NCI-H345 treated with DMSO at 0.1 percent for 48 hours (cell line): Measurements from ENCODE around the gene SEC14L5.

ENCODE experiments used
- DNase-seq: peaks from one replicate; lab custom pipeline; 2025; ENCODE audit not compliant: unreplicated experiment; lab: John Stamatoyannopoulos, UW

SEC14L5 gene

DNA sequence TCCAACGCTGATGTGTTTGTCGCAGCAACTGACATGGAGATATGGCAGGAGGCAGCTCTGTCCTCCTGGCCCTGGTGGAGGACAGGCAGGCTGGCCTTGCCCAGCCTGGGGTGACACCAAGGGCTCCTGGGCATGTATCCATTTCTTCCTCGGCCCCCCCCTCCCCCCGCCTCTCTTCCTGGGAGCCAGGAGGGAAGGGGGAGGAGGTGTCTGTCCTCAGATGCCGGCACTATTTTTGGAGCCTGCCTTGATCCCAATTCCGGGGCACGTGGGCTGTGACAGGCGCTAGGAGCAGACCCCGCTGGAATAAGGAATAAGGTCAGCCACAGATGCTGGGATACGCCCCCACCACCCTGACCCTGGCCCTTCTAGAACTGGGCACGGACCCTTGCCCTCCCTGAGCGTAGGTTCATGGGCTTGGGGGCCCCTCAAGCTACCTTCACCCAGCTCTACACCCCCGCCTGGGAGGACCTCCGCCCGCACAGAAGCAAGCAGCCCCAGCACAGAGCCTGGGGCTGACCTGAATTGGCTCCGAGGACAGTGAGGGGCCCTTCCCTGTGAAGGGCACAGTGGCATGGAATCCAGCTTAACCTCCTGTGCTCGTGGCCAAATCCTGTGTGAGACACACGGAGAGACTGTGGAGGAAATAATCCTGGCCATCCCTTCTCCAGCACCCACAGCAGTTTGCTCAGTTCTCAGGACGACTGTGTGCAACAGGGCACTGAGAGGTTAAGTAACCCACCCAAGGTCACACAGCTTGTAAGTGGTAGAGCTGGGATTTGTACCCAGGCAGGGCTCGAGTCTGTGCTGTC is 24.1 kb downstream of the SEC14L5 start:
- DNase-seq, result no peak

DNA sequence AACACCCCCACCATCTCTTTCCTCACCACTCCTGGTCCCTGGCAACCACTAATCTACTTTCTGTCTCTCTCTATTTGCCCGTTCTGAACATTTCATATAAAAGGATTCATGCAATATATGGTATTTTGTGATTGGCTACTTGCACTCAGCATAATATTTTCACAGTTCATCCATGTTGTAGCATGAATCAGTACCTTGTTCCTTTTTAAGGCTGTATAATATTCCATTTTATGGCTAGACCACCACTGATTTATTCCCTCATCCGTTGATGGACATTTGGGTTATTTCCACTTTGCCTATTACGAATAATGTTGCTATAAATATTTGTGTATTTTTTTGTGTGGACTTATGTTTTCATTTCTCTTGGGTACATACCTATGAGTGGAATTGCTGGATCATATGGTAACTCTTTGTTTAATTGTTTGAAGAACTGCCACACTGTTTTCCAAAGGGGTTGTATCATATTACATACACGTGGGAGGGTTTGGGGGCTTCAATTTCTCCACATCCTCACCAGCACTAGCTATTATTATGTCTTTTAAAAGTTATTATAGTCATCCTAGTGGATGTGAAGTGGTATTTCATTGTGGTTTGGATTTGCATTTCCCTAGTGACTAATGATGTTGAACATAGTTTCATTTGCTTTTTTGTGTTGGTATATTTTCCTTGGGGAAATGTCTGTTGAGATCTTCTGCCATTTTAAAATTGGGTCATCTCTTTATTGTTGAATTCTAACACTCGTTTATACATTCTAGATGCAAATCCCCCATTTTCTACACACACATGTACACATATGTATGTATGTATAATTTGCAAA is 26.3 kb downstream of the SEC14L5 start:
- DNase-seq, result no peak

DNA sequence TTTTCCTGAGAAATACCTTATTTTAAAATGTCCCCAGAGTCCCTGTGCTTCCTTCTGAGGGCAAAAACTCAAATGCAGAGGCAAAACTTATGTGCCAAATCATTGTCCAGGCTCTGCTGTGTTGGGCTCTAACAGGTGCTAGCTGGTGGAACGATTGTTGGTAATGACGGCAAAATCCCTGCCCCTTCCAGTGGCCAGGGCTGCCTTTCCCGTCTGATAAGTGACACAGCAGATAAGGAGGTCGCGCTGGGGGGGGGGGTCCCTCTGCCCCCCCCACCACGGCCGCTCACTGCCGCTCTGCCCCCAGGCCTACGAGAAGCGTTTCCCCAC is 29.1 kb downstream of the SEC14L5 start:
- DNase-seq, result no peak

DNA sequence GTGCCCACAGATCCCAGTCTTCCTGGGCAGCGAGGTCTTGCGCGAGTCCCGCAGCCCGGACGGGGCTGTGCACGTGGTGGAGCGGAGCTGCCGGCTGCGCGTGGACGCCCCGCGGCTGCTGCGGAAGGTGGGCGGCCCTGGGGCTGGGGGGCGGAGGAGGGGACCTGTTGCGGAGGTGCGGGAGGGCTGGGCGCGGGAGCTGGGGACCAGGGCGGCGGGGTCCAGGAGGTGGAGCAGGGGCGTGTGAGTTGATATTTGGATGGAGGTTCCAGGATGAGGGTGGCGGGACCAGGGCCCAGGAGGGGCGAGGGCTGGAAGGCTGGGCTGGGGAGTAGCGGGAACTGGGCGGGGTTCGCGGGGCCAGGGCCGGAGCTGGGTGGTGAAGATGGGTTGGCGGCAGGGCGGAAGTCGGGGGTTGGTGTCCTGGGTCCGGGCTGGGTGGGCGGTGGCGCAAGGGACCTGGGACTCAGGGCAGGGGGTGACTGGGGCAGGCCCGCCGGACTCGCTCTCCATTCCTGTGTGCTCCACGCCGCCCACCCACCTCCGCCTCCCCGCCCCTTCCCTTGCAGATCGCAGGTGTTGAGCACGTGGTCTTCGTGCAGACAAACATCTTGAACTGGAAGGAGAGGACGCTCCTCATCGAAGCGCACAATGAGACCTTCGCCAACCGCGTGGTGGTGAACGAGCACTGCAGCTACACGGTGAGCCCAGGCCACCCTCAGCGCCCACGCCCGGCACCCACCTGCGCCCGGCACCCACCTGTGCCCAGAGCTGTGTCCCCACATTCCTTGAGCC is 29.6 kb downstream of the SEC14L5 start:
- DNase-seq, result no peak

DNA sequence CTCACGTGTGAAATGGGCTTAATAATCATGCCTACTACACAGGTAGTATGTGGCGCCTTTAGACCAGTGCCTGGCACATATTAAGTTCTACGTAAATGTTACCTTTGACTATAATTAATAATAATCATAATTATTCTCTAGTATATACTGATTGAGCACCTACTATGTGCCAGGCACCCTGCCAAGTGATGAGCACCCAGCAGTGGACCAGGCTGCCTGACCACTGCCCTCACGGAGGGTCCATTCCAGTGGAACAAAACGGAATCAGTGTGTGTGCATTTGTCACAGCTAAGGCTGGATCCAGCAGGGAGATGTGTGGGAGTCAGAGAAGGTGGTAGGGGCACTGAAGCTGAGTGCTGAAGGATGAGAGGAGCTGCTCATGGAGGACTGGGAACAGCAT is 30.5 kb downstream of the SEC14L5 start:
- no peak for DNase-seq

DNA sequence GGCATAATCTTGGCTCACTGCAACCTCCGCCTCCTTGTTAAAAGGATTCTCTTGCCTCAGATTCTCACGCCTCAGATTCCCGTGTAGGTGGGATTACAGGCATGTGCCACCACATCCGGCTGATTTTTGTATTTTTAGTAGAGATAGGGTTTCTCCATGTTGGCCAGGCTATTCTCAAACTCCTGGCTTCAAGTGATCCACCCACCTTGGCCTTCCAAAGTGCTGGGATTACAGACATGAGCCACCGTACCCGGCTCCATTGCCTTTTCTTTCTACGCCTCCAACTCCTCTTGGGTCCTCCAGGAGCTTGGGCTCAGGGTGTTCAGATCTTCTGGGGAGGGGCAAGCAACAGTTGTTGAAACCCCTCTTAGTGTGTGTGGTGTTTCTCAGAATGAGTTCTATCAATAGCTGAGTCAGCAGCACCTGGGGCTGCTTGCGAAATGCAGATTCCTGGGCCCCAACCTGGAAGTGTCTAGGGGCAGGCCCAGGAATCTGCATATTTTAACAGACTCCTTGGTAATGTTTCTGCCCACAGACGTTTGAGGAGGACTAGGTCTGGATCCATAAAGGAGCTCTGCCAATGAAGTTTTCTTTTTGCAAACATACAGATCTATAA is 31.4 kb downstream of the SEC14L5 start:
- DNase-seq, result no peak

DNA sequence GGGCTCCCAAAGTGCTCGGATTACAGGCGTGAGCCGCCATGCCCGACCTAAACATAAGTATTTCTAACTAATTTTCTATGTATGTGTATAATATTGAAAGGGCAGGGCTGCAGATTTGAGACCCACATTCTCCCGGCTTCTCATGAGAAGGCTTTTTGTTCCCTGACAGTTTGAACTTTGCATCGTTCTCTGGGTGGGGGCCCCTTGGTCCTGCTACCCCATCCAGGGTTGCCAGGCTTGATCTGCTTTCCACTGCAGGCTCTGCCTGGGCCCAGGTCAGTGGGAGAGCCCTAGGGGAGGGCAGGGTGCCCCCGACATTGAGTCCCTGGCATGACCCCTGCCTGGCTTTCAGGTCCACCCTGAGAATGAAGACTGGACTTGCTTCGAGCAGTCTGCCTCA is 32.3 kb downstream of the SEC14L5 start:
- no peak for DNase-seq

DNA sequence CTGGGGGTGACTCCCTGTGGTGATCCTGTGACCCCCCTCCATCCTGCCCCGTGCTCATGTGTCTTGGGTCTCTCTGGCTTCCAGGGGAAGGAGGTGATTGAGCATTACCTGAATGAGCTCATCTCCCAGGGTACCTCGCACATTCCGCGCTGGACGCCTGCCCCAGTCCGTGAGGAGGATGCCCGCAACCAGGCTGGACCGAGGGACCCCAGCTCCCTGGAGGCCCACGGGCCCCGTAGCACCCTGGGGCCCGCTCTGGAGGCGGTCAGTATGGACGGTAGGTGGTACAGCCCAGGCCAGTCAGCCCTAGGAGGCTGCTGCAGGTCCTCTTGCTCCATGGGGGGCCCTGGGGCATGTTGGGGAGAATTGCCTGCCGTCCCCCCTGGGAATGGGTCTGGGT is 33.6 kb downstream of the SEC14L5 start:
- no peak for DNase-seq

DNA sequence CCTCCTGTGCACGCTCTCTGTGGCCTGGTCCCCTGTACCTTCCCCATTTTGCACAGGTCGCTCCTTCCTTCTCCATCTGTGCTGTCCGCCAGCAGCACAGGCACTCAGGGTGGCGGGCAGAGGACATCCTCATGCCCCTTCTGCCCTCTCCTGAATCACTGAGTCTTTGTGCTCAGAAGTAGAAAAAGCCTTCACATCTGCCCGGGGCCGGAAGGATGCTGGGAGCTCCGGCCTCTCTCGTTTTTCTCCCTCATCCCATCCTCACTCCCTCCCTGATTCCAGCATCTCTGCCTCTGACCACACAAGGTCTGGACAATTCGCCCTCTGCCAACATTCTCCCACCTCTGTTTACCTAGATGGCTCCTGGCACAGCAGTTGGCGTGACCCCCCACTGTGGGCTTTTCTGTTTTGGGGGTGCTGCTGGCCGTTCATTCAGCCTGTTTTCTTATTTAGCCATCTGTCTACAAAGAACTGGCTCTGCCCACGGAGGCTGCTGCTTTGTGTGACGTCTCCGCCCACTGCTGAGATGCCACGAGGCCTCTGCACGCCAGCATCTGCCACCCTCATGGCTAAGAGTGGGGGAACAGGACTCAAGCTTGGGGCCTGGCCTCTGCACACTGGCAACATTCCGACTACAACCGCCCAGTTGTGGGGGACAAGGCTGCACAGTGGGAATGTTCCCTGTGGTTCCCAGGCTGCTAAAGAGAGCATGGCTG is 36.7 kb downstream of the SEC14L5 start:
- no peak for DNase-seq

DNA sequence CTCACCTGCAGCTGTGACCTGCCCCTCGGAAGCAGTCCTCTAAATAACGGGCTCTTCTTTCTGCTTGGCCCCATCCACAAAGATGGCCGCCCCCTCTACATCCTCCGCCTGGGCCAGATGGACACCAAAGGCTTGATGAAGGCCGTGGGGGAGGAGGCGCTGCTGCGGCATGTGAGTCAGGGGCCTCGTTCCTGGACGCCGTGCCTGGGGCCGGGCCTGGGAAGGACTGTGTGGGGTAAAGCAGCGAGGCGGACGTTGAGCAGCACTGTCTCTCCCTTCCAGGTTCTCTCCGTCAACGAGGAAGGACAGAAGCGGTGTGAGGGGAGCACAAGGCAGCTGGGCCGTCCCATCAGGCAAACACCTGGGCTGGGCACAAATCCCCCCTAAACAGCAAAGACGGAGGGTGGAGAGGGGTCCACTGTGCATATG is 42.5 kb downstream of the SEC14L5 start:
- DNase-seq, result no peak

DNA sequence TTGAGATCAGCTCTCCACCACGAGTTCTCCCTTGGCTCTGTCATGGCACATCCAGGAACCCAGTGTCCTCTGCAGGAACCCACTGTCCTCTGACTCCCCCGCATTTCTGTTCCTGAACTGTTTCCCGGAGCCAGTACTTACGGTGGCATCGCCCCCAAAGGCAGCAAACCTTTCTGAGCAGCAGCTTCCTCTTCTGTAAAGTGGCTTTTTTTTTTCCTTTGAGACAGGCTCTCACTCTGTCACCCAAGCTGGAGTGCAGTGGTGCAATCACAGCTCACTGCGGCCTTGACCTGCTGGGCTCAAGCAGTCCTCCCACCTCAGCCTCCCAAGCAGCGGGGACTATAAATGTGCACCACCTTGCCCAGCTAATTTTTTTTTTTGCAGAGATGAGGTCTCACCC is 43.4 kb downstream of the SEC14L5 start:
- no peak for DNase-seq

DNA sequence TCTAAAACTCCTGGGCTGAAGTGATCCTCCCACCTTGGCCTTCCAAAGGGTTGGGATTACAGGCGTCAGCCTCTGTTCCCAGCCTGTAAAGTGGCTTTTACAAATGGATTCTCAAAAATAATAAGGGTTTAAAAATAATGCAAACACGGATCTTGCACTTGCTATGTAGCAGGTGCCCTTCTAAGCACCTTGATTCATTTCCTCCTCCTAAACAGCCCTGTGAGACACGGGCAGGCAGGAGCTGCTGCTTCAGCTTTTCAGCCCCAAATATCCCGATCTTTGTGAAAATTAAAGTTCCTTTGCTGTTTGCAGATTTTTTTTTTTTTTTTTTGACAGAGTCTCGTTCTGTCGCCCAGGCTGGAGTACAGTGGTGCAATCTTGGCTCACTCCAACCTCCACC is 43.9 kb downstream of the SEC14L5 start:
- no peak for DNase-seq

DNA sequence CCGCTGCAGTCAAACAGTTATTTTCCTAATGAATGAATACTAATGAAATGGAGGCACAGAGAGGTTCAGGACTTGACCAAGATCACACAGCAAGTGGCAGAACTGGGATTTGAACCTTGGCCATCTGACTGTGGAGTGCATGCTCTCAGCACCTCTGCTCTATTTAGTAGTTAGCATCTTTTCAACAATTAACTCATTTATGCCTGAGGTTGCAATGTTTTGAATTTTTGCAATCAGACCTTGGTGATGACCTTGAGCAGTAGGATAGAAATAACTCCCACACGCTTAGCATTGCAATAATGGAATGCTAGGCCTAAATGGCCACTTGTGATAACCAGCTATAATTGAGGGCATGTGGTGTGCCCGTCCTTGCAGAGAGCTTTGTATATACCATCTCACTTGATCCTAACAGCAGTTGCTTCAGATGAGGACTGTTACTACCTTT is 44.6 kb downstream of the SEC14L5 start:
- DNase-seq, result no peak

DNA sequence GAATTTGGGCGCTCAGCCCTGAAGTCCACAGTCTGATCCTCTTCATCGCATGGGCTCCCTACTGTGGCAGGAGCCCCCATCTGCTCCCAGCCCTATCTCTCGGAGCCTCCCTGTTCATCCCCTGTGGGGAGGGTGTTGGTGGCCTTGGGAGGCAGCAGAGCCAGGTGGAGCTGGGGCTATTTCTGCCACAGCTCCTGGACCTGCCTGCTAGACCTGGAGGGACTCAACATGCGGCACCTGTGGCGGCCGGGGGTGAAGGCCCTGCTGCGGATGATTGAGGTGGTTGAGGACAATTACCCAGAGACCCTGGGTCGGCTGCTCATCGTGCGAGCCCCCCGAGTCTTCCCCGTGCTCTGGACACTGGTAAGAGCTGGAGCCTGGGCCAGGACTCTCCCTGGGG is 45.1 kb downstream of the SEC14L5 start:
- DNase-seq, result no peak

DNA sequence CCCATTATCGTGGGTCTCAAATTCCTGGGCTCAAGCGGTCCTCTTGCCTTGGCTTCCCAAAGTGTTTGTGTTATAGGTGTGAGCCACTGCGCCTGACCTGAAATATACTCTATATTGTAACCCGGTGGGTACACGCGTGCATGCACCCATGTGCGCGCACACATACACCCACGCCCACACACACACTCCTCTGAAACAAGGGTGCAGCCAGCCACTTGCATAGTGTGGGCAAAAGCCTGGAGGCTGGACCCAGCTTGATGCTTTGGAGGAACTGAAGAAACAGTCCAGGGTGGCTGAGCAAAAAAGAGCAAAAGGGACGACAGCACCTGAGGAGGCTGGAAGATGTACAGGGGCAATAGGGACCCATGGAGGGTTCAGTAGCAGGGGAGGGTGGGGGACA is 45.7 kb downstream of the SEC14L5 start:
- DNase-seq, result no peak

DNA sequence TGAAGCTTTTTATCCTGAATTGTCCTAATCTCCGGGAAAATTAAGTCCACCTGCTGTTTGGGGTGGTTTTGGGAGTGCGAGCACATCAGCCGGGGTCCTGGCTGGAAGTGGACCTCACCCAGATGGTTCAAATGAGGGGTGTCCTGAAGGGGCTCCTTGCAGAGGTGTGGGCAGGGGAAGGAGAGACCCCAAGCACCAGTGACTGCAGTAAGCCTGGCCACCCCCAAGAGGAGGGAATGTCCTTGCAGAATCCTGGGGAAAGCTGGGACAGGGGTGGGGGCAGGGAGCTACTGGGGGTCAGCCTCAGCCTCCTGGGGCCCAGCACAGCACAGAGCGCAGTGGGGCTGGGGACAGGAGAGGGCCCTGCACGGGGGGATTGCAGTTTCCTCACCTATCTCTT is 46.2 kb downstream of the SEC14L5 start:
- DNase-seq, result no peak

DNA sequence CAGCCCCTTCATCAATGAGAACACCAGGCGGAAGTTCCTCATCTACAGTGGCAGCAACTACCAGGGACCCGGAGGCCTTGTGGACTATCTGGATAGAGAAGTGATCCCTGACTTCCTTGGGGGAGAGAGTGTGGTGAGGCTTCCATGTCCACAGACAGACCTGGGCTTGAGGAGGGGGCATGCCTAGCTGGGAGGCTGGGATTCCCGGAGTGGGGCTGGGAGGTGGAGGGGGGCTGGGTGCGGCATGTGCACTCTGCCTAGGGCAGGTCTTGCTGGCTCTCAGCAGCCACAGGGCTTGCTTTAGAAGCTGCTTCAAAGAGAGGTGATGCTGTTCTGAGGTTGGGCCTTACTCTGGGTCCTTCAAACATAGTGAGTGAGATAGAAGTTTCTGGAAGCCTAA is 47.8 kb downstream of the SEC14L5 start:
- no peak for DNase-seq

DNA sequence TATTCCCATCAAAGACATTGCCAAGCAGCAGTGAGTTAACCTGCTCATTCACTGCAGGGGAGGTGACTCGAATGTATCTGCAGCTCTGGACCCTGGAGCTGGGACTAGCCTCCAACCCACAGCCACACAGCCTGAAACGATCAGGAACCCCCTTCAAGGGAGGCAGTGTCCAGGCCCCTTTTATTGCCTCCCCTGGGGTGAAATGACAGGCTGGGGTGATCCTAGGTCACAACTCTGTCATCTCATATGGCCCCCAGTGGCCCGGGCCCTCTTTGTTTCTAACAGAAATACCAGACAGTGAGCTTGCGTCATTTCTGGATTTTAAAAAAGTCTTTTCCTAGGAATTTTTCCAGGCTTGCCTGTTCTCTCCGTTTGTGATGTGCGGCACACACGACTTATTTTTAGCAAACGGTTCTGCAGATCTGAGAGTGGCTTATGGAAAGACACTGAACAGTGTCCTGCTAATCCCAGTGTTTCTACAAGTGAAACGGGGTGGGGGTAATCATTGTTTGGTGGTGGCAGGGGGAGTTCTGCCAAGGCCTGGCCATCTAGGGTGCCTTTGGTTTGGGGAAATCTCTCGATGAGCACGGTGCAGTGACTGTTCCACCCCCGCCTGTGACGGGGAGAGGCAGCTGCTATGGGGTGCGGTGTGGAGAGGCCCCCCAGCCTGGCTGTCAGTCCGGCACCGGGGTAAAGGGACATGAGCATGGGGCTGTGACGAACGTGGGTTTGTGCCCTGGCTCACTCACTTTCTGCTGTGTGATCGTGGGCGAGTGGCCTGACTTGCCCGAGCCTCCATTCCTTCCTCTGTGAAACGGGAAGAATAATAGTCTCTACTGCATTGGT is 48.4 kb downstream of the SEC14L5 start:
- no peak for DNase-seq

DNA sequence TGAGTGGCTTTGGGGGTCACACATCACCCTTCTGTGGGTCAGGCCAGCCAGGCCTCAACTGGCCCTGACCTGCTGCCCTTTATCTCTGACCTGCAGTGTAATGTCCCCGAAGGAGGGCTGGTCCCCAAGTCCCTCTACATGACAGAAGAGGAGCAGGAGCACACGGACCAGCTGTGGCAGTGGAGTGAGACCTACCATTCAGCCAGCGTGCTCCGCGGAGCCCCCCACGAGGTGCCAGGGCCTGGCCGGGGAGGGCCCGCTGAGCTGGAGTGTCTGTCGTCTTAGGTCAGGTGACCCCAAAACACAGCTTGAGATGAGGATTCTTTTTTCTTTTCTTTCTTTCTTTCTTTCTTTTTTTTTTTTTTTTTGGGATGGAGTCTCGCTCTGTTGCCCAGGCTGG is 49.1 kb downstream of the SEC14L5 start:
- no peak for DNase-seq

DNA sequence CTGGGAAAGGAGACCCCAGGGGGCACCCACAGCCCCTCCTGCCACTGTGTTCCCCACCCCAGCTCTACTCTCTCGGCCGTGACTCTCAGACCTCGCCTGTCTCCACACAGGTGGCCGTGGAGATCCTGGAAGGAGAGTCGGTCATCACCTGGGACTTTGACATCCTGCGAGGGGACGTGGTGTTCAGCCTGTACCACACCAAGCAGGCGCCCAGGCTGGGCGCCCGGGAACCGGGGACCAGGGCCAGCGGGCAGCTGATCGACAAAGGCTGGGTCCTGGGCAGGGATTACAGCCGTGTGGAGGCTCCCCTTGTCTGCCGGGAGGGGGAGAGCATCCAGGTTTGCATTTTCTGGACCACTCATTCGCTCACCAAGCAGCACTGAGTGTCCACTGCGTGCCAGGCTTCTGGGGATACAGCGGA is 50.2 kb downstream of the SEC14L5 start:
- no peak for DNase-seq
